HFF-Myc (cell line): Measurements from ENCODE around the gene KLB.
"Not testable (repeated sequence)": the region's sequence is repeated elsewhere in the genome, so short reads cannot be mapped to it uniquely, and the experiment has no call there.

ENCODE experiments used
- DNase-seq: peaks from one replicate; pipeline ENCODE4 v3.0.0-alpha.2; 2011; ENCODE audit warnings: low read depth; ENCODE audit errors: extremely low read depth
- H3K4me3 ChIP-seq: replicated peaks from 2 replicates; pipeline ENCODE4 v1.5.1; 2011; ENCODE audit warnings: low read depth, mild to moderate bottlenecking, control low read depth, low read length
- TF ChIP-seq, protein P1 (sequence below): IDR thresholded peaks from 2 replicates; pipeline ENCODE4 v1.5.1; 2012; ENCODE audit warnings: mild to moderate bottlenecking, low read depth, low read length, control low read depth; ENCODE audit errors: missing control alignments

Gene KLB

GRCh38 chr4:39406763-39407583 lies at the start of gene KLB:
Gene KLB (plus strand): TSS chr4:39406930. CDS start chr4:39406950, 20 bp downstream.
- H3K4me3 ChIP-seq, result no peak within 1 kb of the TSS
- no peak for DNase-seq
- TF ChIP-seq, protein P1, sequence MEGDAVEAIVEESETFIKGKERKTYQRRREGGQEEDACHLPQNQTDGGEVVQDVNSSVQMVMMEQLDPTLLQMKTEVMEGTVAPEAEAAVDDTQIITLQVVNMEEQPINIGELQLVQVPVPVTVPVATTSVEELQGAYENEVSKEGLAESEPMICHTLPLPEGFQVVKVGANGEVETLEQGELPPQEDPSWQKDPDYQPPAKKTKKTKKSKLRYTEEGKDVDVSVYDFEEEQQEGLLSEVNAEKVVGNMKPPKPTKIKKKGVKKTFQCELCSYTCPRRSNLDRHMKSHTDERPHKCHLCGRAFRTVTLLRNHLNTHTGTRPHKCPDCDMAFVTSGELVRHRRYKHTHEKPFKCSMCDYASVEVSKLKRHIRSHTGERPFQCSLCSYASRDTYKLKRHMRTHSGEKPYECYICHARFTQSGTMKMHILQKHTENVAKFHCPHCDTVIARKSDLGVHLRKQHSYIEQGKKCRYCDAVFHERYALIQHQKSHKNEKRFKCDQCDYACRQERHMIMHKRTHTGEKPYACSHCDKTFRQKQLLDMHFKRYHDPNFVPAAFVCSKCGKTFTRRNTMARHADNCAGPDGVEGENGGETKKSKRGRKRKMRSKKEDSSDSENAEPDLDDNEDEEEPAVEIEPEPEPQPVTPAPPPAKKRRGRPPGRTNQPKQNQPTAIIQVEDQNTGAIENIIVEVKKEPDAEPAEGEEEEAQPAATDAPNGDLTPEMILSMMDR, result no peak

GRCh38 chr4:39357002-39357401 lies 49.7 kb upstream of the KLB start:
- no peak for DNase-seq
- no peak overlapping the region for H3K4me3 ChIP-seq
- TF ChIP-seq, protein P1, result no peak

GRCh38 chr4:39360611-39361010 lies 46.1 kb upstream of the KLB start:
- DNase-seq, H3K4me3 ChIP-seq: not testable (repeated sequence)

- H3K4me3 ChIP-seq, result no peak overlapping the region
- no peak for DNase-seq
- TF ChIP-seq, protein P1, result no peak
These were observed 43.9 kb upstream of the KLB start for GRCh38 chr4:39362827-39363226.

DNA sequence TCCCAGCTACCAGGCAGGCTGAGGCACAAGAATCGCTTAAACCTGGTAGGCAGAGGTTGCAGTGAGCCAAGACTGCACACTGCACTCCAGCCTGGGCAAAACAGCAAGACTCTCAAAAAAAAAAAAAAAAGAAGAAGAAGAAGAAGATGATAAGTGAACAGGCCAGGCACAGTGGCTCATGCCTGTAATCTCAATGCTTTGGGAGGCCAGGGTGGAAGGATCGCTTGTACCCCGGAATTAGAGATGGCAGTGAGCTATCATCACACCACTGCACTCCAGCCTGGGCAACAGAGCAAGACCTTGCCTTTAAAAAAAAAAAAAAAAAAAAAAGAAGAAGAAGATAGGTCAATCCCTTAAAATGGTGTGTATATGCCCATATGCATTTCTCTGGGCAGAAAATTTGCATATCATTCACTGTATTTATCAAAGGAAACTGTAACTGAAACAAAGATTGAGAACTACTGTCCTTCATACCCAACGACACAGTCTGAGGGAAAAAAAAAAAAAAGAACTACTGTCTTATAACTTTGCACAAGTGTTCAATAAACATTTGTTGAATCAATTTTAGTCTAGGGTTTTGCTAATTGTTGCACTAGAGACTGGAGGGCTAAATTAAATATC lies 42.8 kb upstream of the KLB start:
- DNase-seq, result no peak
- TF ChIP-seq, protein P1, result no peak
- H3K4me3 ChIP-seq, result no peak overlapping the region

GRCh38 chr4:39365360-39365759 lies 41.4 kb upstream of the KLB start:
- TF ChIP-seq, protein P1, result no peak
- DNase-seq, result no peak
- peak overlapping the region; percentile 83 for H3K4me3 ChIP-seq
